ENCODE data around the gene RPS6KC1.

The RPS6KC1 gene

DNA sequence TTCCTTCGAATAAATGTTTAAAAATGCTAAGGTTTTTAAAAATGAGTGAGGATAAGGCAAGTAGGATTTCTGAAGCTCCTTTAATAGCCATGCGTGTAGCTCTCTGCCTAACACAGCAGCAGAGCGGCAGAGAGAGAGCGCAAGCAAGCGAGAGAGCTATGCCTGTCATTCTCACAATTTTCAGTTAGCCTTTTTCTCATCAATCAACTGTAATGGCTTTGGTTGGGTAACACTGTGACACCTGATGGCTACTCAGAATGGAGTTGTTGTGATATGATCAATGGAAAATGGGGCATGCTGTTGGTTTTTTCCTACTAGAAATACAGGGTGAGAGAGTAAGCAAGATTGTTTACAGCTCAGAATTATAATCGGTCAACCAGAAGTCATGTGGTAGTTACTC lies 198.4 kb downstream of the RPS6KC1 start:
- H3K27ac ChIP-seq = no peak overlapping the region
- TF ChIP-seq, protein P1, sequence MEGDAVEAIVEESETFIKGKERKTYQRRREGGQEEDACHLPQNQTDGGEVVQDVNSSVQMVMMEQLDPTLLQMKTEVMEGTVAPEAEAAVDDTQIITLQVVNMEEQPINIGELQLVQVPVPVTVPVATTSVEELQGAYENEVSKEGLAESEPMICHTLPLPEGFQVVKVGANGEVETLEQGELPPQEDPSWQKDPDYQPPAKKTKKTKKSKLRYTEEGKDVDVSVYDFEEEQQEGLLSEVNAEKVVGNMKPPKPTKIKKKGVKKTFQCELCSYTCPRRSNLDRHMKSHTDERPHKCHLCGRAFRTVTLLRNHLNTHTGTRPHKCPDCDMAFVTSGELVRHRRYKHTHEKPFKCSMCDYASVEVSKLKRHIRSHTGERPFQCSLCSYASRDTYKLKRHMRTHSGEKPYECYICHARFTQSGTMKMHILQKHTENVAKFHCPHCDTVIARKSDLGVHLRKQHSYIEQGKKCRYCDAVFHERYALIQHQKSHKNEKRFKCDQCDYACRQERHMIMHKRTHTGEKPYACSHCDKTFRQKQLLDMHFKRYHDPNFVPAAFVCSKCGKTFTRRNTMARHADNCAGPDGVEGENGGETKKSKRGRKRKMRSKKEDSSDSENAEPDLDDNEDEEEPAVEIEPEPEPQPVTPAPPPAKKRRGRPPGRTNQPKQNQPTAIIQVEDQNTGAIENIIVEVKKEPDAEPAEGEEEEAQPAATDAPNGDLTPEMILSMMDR (conservative IDR thresholded peaks at IDR 0.05) = no peak
- no peak for TF ChIP-seq ZFX (IDR thresholded peaks at IDR 0.05)

DNA sequence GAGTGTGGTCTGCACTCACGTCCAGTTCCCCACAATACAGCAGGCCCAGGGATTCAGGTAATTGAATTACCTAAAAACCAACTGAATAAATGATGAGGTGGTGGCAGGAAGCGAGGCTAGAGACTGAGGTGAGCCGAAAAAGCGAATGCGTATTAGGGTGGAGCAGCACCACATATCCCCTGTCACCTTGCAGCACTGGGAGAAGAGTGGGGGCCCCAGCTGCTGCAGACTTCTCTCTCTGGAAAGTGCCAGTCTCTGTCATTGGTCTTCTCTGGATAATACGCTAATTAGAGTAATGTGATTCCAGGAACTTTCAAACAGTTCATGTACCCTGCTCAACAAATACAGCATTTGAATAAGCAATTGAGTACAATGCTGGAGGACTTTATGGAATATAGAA lies 199.0 kb downstream of the RPS6KC1 start:
- TF ChIP-seq ZFX (IDR thresholded peaks at IDR 0.05) = no peak
- TF ChIP-seq, protein P1 (conservative IDR thresholded peaks at IDR 0.05) = no peak
- no peak overlapping the region for H3K27ac ChIP-seq

DNA sequence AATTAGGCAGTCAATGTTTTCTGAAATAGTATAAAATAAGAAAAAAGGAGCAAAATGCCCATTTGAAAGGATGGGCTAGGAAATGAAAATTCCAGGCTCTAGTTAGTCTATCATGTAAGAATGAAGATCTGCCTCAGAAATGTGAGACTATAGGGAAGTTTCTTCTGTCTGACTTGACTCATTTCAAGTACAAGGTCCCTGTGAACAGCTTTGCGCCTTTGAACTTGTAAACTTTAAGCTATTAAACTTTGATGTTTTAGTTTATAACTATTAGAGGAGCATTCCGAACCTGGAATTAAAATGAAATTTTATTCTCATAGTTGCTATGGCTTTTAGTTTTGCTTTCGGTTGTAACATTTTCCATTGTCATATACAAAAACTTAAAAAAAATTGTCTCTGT lies 199.4 kb downstream of the RPS6KC1 start:
- no peak overlapping the region for H3K27ac ChIP-seq
- TF ChIP-seq, protein P1 (conservative IDR thresholded peaks at IDR 0.05) = no peak
- TF ChIP-seq ZFX (IDR thresholded peaks at IDR 0.05) = no peak

DNA sequence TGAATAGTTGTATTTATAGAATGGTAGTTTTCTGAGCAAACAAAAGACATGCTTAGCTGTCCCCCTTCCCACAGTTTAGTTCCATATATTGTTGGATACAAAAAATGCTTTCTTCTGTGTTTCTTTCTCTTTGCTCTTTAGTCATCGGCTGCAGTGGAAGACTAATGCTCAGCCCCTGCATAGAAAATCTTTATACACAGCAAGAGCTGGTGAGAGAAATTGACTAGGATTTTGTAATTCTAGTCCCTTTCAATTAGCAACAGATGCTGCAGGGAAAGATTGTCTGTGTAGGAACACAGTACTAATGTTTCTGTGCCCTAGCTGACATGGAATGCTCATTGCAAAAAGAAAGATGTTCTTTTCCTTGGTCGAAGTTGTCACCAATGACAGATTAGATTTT lies 200.9 kb downstream of the RPS6KC1 start:
- no peak for TF ChIP-seq ZFX (IDR thresholded peaks at IDR 0.05)
- TF ChIP-seq, protein P1 (conservative IDR thresholded peaks at IDR 0.05) = no peak
- H3K27ac ChIP-seq = no peak overlapping the region

DNA sequence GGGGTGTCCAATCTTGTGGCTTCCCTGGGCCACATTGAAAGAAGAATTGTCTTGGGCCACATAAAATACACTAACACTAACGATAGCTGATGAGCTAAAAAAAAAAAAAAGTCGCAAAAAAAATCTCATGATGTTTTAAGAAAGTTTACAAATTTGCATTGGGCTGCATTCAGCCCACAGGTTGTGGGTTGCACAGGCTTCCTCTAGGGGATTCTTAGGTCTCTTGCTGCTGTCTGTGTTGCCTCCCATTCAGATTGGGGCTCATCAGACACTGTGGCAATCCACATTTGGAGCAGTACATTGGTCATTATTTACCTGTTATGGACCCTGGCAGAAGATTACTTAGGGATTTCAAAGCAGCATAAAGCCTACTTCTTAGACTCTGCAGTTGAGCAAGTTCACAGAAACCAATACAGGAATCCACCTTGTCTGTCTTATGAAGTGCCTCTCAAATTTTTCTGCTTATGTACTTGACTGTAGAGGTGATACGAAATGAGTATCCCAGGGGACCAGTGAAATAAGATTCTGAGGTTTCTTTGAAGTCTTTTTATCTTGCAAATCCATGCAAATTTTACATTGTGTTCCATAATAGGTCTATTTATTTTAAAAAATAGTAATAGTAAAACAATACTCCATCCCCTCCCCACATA lies 205.5 kb downstream of the RPS6KC1 start:
- TF ChIP-seq ZFX (IDR thresholded peaks at IDR 0.05) = no peak
- TF ChIP-seq, protein P1 (conservative IDR thresholded peaks at IDR 0.05) = no peak
- H3K27ac ChIP-seq = no peak overlapping the region

DNA sequence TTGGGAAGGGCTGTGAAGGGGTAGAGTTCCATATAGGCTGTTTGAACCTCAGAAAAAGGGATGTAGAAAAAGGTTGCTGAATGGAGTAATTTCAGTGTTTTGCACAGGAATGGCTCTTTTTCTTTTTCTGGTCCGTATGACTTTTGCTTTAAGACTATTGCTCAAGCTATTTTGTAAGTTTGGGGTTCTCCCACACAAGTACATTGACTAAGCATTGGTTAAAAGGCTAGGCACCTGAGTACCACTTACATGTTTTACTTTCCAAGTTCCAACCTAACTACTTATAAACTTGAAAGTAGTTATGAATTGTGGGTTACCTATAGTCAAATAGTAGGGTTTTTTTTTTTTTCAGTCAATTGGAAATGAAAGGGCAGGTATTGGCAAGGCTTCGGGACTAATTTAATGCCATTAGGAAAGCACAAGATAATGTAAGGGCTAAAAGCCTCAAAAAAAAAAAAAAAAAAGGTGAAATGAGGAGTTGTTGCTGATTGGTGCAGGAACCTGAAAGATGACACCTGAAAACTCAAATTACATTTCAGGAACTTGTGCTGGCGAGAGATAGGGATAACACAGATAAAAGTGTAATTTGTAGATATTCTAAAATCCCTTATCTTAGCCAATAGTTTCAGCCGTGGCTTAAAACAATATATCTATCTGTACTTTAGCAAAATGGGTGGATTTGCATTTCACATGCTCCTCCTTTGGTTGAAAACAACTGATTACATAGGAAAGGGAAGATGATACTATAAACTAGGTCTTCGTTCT lies 209.5 kb downstream of the RPS6KC1 start:
- H3K27ac ChIP-seq = no peak overlapping the region
- TF ChIP-seq ZFX (IDR thresholded peaks at IDR 0.05) = no peak
- TF ChIP-seq, protein P1 (conservative IDR thresholded peaks at IDR 0.05) = no peak

DNA sequence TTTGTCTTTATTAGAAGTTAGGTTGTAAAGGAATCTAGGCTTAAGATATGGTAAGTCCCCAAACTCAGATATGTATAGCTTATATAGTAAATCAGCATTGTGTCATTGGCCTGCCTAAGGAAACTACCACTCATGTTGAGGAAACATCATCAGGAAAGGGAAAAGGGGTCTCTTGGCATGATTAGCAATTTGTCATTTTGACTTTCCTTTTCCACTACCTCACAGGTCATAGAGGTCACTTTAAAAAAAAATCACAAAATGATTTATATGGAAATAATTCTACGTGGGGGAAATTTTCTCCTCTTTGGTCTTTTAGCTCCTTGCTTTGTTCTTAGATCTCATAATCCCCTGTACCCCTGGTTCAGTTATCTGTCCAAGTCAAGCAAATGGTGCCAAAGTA lies 213.5 kb downstream of the RPS6KC1 start:
- no peak overlapping the region for H3K27ac ChIP-seq
- TF ChIP-seq ZFX (IDR thresholded peaks at IDR 0.05) = no peak

Measured in C4-2B (cell line).